CD14-positive monocyte (primary cell): ENCODE results near the gene ATPAF1. TPM values are rescaled to one million over a fixed set of nuclear protein-coding genes. Genes with fewer than 3 reads are reported as not detected.

Source experiments
- DNase-seq, 3 donors: peaks; one replicate each; pipeline ENCODE4 v3.0.0-alpha.2; 2011 to 2022
- H2AFZ ChIP-seq: 2 replicates; pipeline ENCODE4 v1.6.0; 2012; ENCODE audit warnings: mild to moderate bottlenecking, low read depth, low read length, inconsistent platforms; ENCODE audit not compliant: insufficient read depth, poor library complexity, severe bottlenecking
- H3K27ac ChIP-seq, 2 donors: 1 replicate in 1 of 2; 2 replicates in 1 of 2; pipeline ENCODE4 v1.5.1; 2012 to 2013; ENCODE audit warnings: low read length in 2 of 2, control low read depth in 1 of 2, inconsistent platforms in 1 of 2, low read depth in 1 of 2, mild to moderate bottlenecking in 1 of 2
- H3K27me3 ChIP-seq, 2 donors: one replicate each; pipeline versions ENCODE4 v1.6.0 to v1.6.1; 2011 to 2013; ENCODE audit warnings: low read length in 2 of 2; ENCODE audit not compliant: control insufficient read depth in 2 of 2, insufficient read depth in 2 of 2
- H3K36me3 ChIP-seq, 2 donors: replicated peaks in 1 of 2; 1 replicate in 1 of 2; 2 replicates in 1 of 2; pipeline versions ENCODE4 v1.5.1 to v1.6.1; 2012 to 2013; ENCODE audit warnings: low read length in 2 of 2, control low read depth in 1 of 2, inconsistent platforms in 1 of 2, mild to moderate bottlenecking in 1 of 2; ENCODE audit not compliant: insufficient read depth in 2 of 2, control insufficient read depth in 1 of 2
- H3K4me1 ChIP-seq, 2 donors: 1 replicate in 1 of 2; 2 replicates in 1 of 2; pipeline versions ENCODE4 v1.5.1 to v1.6.1; 2012 to 2013; ENCODE audit warnings: low read length in 2 of 2, control low read depth in 1 of 2, inconsistent platforms in 1 of 2, mild to moderate bottlenecking in 1 of 2, moderate library complexity in 1 of 2; ENCODE audit not compliant: insufficient read depth in 2 of 2, control insufficient read depth in 1 of 2
- H3K4me2 ChIP-seq: replicated peaks from 2 replicates; pipeline ENCODE3; 2012; ENCODE audit warnings: low read length, moderate library complexity, mild to moderate bottlenecking; ENCODE audit not compliant: poor library complexity, severe bottlenecking; ENCODE audit errors: extremely low read depth
- H3K4me3 ChIP-seq, 3 experiments: fragments of 200-600 bp in 1 of 3; sonication (generic) in 1 of 3; replicated peaks in 1 of 3; 1 replicate in 2 of 3; 2 replicates in 1 of 3; pipeline ENCODE4 v1.5.1; 2011 to 2013; ENCODE audit warnings: low read length in 3 of 3, mild to moderate bottlenecking in 3 of 3, control low read depth in 2 of 3, low read depth in 2 of 3, inconsistent platforms in 1 of 3, moderate library complexity in 1 of 3
- H3K79me2 ChIP-seq: 2 replicates; pipeline ENCODE4 v1.6.0; 2012; ENCODE audit warnings: mild to moderate bottlenecking, control low read depth, inconsistent platforms, low read length, moderate library complexity; ENCODE audit not compliant: insufficient read depth
- H3K9ac ChIP-seq: 2 replicates; pipeline ENCODE4 v1.6.0; 2017; ENCODE audit warnings: low read length, mild to moderate bottlenecking; ENCODE audit not compliant: insufficient read depth, poor library complexity, severe bottlenecking
- H3K9me3 ChIP-seq, 2 donors: replicated peaks in 1 of 2; 1 replicate in 1 of 2; 2 replicates in 1 of 2; pipeline versions ENCODE4 v1.5.1 to v1.6.1; 2012 to 2013; ENCODE audit warnings: low read length in 2 of 2, control low read depth in 1 of 2; ENCODE audit not compliant: control insufficient read depth in 1 of 2, insufficient read depth in 1 of 2
- H4K20me1 ChIP-seq: 2 replicates; pipeline ENCODE4 v1.6.0; 2012; ENCODE audit warnings: mild to moderate bottlenecking, low read length, control low read depth, moderate library complexity; ENCODE audit not compliant: insufficient read depth
- H3K27ac Mint-ChIP-seq, 7 donors: one replicate each; pipeline ENCODE4 v1.8.0; 2020; ENCODE audit warnings: mild to moderate bottlenecking in 7 of 7, mixed read lengths in 7 of 7, moderate library complexity in 6 of 7, inconsistent platforms in 2 of 7
- H3K27me3 Mint-ChIP-seq, 3 donors: one replicate each; pipeline ENCODE4 v1.8.0; 2021 to 2022; ENCODE audit warnings: low read depth in 3 of 3, mild to moderate bottlenecking in 3 of 3, mixed read lengths in 3 of 3, moderate library complexity in 3 of 3, inconsistent platforms in 1 of 3
- H3K36me3 Mint-ChIP-seq, 2 donors: one replicate each; pipeline ENCODE4 v1.8.0; 2020; ENCODE audit warnings: mixed read lengths in 2 of 2, inconsistent platforms in 1 of 2, mild to moderate bottlenecking in 1 of 2
- H3K4me1 Mint-ChIP-seq: one replicate; pipeline ENCODE4 v1.8.0; 2020; ENCODE audit warnings: mild to moderate bottlenecking, mixed read lengths
- H3K4me3 Mint-ChIP-seq, 2 donors: one replicate each; pipeline ENCODE4 v1.8.0; 2020; ENCODE audit warnings: mild to moderate bottlenecking in 2 of 2, mixed read lengths in 2 of 2, moderate library complexity in 1 of 2
- H3K9me3 Mint-ChIP-seq, 7 donors: one replicate each; pipeline ENCODE4 v1.8.0; 2020 to 2022; ENCODE audit warnings: mixed read lengths in 7 of 7, mild to moderate bottlenecking in 6 of 7, moderate library complexity in 6 of 7, inconsistent platforms in 2 of 7
- WGBS: methylation state at CpG from one replicate; pipeline ENCODE4 v1.1.5; 2013; ENCODE audit warnings: missing lambda C conversion rate; ENCODE audit not compliant: insufficient coverage; 5-methylcytosine and 5-hydroxymethylcytosine counted together
- intact Hi-C, 2 donors: fragments of 100-400 bp; cut with micrococcal nuclease; formaldehyde crosslinking; loops; one replicate each; pipeline versions ENCODE4 v1.15.0 to v1.15.1; 2023
- polyA plus RNA-seq, 3 donors: library from polyadenylated mRNA; depleted of rRNA in 1 of 3; unstranded in 2 of 3; stranded (reverse) in 1 of 3; fragments of 300-500 nt in 2 of 3; fragments of >200 nt in 1 of 3; fragmentation: Illumina TruSeq in 2 of 3; gene quantifications; 1 replicate in 2 of 3; 2 replicates in 1 of 3; pipeline ENCODE4 v1.2.3, GENCODE V29; 2012 to 2021
- TF ChIP-seq, protein P1 (sequence below): fragments of 200-600 bp; IDR thresholded peaks from one replicate; pipeline ENCODE4 v1.8.0; 2022; ENCODE audit warnings: antibody characterized with exemption, mild to moderate bottlenecking

Gene ATPAF1
- polyA plus RNA-seq, 3 donors = 16.9 to 45.4 (median 33.4) TPM

DNA sequence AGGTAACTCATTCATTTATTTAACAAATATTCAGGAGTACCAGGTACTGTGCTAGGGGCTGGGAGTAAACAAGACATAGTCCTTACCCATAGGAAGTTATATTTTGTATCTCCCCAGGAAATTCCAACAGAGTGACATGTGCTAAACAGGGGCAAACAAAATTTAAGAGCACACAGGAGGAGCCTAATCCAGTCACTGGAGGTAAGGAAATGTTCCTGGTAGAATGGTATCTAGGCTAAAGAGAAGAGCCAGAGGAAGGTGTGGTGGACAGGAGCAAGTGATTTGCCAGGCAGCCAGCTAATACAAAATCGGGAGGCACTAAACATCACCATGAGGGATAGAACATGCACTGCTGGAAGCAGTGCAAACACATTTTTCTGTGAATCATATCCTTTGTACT is 13.9 kb upstream of the ATPAF1 start:
- Histone ChIP-seq H3K79me2 (no peaks in the 10 kb centered on the region), H3K27ac (no peak overlapping the region), H2AFZ (no peak overlapping the region), H3K36me3 (peaks cover 91 to 100% of the 10 kb centered on the region in 2 donors), H3K9me3 (no peaks in the 10 kb centered on the region), H3K9ac (no peak overlapping the region), H3K4me2 (no peak overlapping the region), H4K20me1 (no peaks in the 10 kb centered on the region), H3K4me1 (peaks cover 0 to 1% of the 10 kb centered on the region in 2 donors), H3K27me3 (no peaks in the 10 kb centered on the region), H3K4me3 (no peak overlapping the region)
- Mint-ChIP-seq H3K9me3 (no peaks in the 10 kb centered on the region), H3K27me3 (no peaks in the 10 kb centered on the region), H3K4me3 (no peak overlapping the region), H3K36me3 (peaks cover 92 to 97% of the 10 kb centered on the region in 2 donors), H3K27ac (no peak overlapping the region), H3K4me1 (peaks cover 5% of the 10 kb centered on the region)
- TF ChIP-seq, protein P1, sequence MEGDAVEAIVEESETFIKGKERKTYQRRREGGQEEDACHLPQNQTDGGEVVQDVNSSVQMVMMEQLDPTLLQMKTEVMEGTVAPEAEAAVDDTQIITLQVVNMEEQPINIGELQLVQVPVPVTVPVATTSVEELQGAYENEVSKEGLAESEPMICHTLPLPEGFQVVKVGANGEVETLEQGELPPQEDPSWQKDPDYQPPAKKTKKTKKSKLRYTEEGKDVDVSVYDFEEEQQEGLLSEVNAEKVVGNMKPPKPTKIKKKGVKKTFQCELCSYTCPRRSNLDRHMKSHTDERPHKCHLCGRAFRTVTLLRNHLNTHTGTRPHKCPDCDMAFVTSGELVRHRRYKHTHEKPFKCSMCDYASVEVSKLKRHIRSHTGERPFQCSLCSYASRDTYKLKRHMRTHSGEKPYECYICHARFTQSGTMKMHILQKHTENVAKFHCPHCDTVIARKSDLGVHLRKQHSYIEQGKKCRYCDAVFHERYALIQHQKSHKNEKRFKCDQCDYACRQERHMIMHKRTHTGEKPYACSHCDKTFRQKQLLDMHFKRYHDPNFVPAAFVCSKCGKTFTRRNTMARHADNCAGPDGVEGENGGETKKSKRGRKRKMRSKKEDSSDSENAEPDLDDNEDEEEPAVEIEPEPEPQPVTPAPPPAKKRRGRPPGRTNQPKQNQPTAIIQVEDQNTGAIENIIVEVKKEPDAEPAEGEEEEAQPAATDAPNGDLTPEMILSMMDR = no peak
- WGBS = no CpG with 5 or more reads among the region's 1 CpG
- no peak for DNase-seq
- intact Hi-C loops = no loop called here

DNA sequence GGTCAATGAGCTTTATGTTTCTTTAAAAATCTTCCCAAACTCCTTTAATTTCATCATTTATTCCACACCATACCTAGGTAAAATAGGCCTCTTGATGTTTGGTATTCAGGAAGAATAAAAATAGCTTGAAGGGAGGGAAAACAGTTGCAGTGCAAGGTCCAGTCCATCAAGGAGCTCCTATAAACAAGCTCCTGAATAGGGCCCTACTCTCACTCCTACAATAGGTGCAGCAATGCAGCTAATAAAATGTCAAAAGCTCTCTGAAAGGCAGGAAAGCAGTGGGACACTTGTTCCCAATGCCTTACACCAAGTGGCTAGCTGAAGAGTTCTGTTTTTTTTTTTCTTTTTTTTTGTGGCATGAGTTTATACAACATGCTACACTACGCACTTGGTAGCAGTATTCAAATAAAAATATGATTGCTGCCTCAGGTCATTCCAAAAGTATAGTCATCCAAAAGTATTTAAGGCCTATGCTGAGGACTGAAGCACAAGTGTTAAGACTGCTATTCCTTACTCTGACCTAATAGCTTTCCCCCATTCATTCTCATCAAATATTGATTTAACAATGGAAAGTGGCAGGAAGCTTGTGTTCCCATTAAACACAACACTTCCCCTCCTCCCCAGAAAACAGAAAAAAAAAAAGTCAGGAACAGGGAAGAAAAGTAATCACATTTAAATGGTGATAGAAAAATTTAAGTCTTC is 13.3 kb upstream of the ATPAF1 start:
- no peak for DNase-seq
- no CpG with 5 or more reads among the region's 1 CpG for whole genome bisulfite sequencing
- intact Hi-C loops = no loop called here
- TF ChIP-seq, protein P1 = no peak
- Histone ChIP-seq H2AFZ (no peak overlapping the region), H3K27ac (no peak overlapping the region), H3K4me1 (no peaks in the 10 kb centered on the region), H3K4me2 (no peak overlapping the region), H3K27me3 (no peaks in the 10 kb centered on the region), H3K4me3 (no peak overlapping the region), H3K9me3 (no peaks in the 10 kb centered on the region), H4K20me1 (no peaks in the 10 kb centered on the region), H3K9ac (no peak overlapping the region), H3K79me2 (no peaks in the 10 kb centered on the region), H3K36me3 (peaks cover 91 to 100% of the 10 kb centered on the region in 2 donors)
- no peak overlapping the region for H3K27ac Mint-ChIP-seq
- H3K4me1 Mint-ChIP-seq = no peaks in the 10 kb centered on the region
- no peaks in the 10 kb centered on the region for H3K9me3 Mint-ChIP-seq
- peaks cover 92 to 97% of the 10 kb centered on the region in 2 donors for H3K36me3 Mint-ChIP-seq
- H3K4me3 Mint-ChIP-seq = no peak overlapping the region
- H3K27me3 Mint-ChIP-seq = no peaks in the 10 kb centered on the region
